H9 (cell line): Measurements from ENCODE around the gene PLAAT3. TPM values are rescaled to one million over a fixed set of nuclear protein-coding genes. Genes with fewer than 3 reads are reported as not detected.
A peak's percentile ranks its signal among the peaks of the same experiment; 100 is the strongest.

Experiments used
- DNase-seq: peaks from one replicate; pipeline ENCODE4 v3.0.0-alpha.2; 2017
- H2AFZ ChIP-seq: one replicate; pipeline ENCODE4 v1.6.1; 2013; ENCODE audit warnings: mild to moderate bottlenecking, low read length, control low read depth, moderate library complexity
- H2AK5ac ChIP-seq: 2 replicates; pipeline ENCODE4 v1.6.1; 2013; ENCODE audit warnings: low read length, control low read depth, mixed read lengths; ENCODE audit not compliant: insufficient read length
- H2BK120ac ChIP-seq: one replicate; pipeline ENCODE4 v1.6.1; 2013; ENCODE audit warnings: low read depth, mild to moderate bottlenecking, low read length, control low read depth, inconsistent platforms; ENCODE audit not compliant: poor library complexity, severe bottlenecking
- H2BK12ac ChIP-seq: 2 replicates; pipeline ENCODE4 v1.6.1; 2013; ENCODE audit warnings: low read length, control low read depth, mixed read lengths, low read depth; ENCODE audit not compliant: insufficient read length
- H2BK15ac ChIP-seq: 2 replicates; pipeline ENCODE4 v1.6.1; 2013; ENCODE audit warnings: low read depth, low read length, control low read depth
- H2BK20ac ChIP-seq: one replicate; pipeline ENCODE4 v1.6.1; 2013; ENCODE audit warnings: low read depth, mild to moderate bottlenecking, low read length, control low read depth, inconsistent platforms; ENCODE audit not compliant: poor library complexity, severe bottlenecking
- H2BK5ac ChIP-seq: 2 replicates; pipeline ENCODE4 v1.6.1; 2013; ENCODE audit warnings: low read length, control low read depth, mixed read lengths; ENCODE audit not compliant: insufficient read length
- H3K14ac ChIP-seq: 2 replicates; pipeline ENCODE4 v1.6.1; 2013; ENCODE audit warnings: low read length, control low read depth; ENCODE audit not compliant: insufficient read depth
- H3K18ac ChIP-seq: 2 replicates; pipeline ENCODE4 v1.6.1; 2013; ENCODE audit warnings: low read depth, mild to moderate bottlenecking, mixed read lengths, low read length, control low read depth; ENCODE audit not compliant: insufficient read length
- H3K23ac ChIP-seq: 2 replicates; pipeline ENCODE4 v1.6.1; 2013; ENCODE audit warnings: low read length, control low read depth, mixed read lengths, low read depth; ENCODE audit not compliant: insufficient read length
- H3K23me2 ChIP-seq: 2 replicates; pipeline ENCODE4 v1.6.1; 2013; ENCODE audit warnings: low read depth, mild to moderate bottlenecking, mixed read lengths, low read length, control low read depth; ENCODE audit not compliant: insufficient read length, poor library complexity, severe bottlenecking
- H3K27ac ChIP-seq: 2 replicates; pipeline ENCODE4 v1.5.1; 2013; ENCODE audit warnings: low read length, control low read depth, mixed read lengths, low read depth; ENCODE audit not compliant: insufficient read length
- H3K27me3 ChIP-seq: 2 replicates; pipeline ENCODE4 v1.6.1; 2013; ENCODE audit warnings: low read length, control low read depth, inconsistent platforms; ENCODE audit not compliant: insufficient read depth
- H3K4ac ChIP-seq: 2 replicates; pipeline ENCODE4 v1.6.1; 2013; ENCODE audit warnings: low read depth, mild to moderate bottlenecking, control low read depth, inconsistent platforms, low read length, moderate library complexity
- H3K4me1 ChIP-seq: 2 replicates; pipeline ENCODE4 v1.6.1; 2013; ENCODE audit warnings: low read length, control low read depth, inconsistent platforms; ENCODE audit not compliant: insufficient read depth
- H3K4me2 ChIP-seq: 2 replicates; pipeline ENCODE4 v1.6.1; 2013; ENCODE audit warnings: low read length, control low read depth, mixed read lengths; ENCODE audit not compliant: insufficient read length, insufficient read depth
- H3K56ac ChIP-seq: 2 replicates; pipeline ENCODE4 v1.6.1; 2013; ENCODE audit warnings: low read depth, mild to moderate bottlenecking, mixed read lengths, low read length, control low read depth; ENCODE audit not compliant: insufficient read length
- H3K79me1 ChIP-seq: 2 replicates; pipeline ENCODE4 v1.6.1; 2013; ENCODE audit warnings: low read depth, mild to moderate bottlenecking, moderate library complexity, low read length, control low read depth, inconsistent platforms; ENCODE audit not compliant: insufficient read depth, poor library complexity, severe bottlenecking
- H3K79me2 ChIP-seq: 2 replicates; pipeline ENCODE4 v1.6.1; 2013; ENCODE audit warnings: low read length, control low read depth, inconsistent platforms; ENCODE audit not compliant: insufficient read depth
- H3K9ac ChIP-seq: 2 replicates; pipeline ENCODE4 v1.6.1; 2013; ENCODE audit warnings: low read length, control low read depth, mixed read lengths; ENCODE audit not compliant: insufficient read length; ENCODE audit errors: extremely low read depth
- H3K9me3 ChIP-seq: one replicate; pipeline ENCODE4 v1.6.1; 2013; ENCODE audit warnings: low read depth, low read length, inconsistent platforms; ENCODE audit not compliant: control insufficient read depth
- H3T11ph ChIP-seq: one replicate; pipeline ENCODE4 v1.6.1; 2013; ENCODE audit warnings: mild to moderate bottlenecking, low read length, control low read depth, inconsistent platforms
- H4K20me1 ChIP-seq: one replicate; pipeline ENCODE4 v1.6.1; 2013; ENCODE audit not compliant: control insufficient read depth, insufficient read length, insufficient read depth
- H4K5ac ChIP-seq: 2 replicates; pipeline ENCODE4 v1.6.1; 2013; ENCODE audit warnings: low read depth, mild to moderate bottlenecking, mixed read lengths, low read length, control low read depth; ENCODE audit not compliant: insufficient read length
- H4K8ac ChIP-seq: replicated peaks from 2 replicates; pipeline ENCODE4 v1.6.1; 2013; ENCODE audit warnings: low read length, control low read depth, mixed read lengths, low read depth; ENCODE audit not compliant: insufficient read length
- H4K91ac ChIP-seq: 2 replicates; pipeline ENCODE4 v1.6.1; 2013; ENCODE audit warnings: low read depth, mild to moderate bottlenecking, moderate library complexity, mixed read lengths, low read length, control low read depth; ENCODE audit not compliant: insufficient read length
- H3K27ac Mint-ChIP-seq, 3 experiments: 2 replicates in 2 of 3; 3 replicates in 1 of 3; pipeline ENCODE4 v1.8.0; 2020 to 2021; ENCODE audit warnings: mixed read lengths in 3 of 3, mild to moderate bottlenecking in 1 of 3, moderate library complexity in 1 of 3
- H3K27me3 Mint-ChIP-seq: 2 replicates; pipeline ENCODE4 v1.8.0; 2021; ENCODE audit warnings: low read depth, mild to moderate bottlenecking, moderate library complexity, mixed read lengths
- H3K36me3 Mint-ChIP-seq, 3 experiments: 2 replicates in 2 of 3; 3 replicates in 1 of 3; pipeline ENCODE4 v1.8.0; 2020 to 2021; ENCODE audit warnings: low read depth in 3 of 3, mixed read lengths in 3 of 3; ENCODE audit not compliant: insufficient read depth in 1 of 3
- H3K4me1 Mint-ChIP-seq, 2 experiments: 2 replicates each; pipeline ENCODE4 v1.8.0; 2020; ENCODE audit warnings: mixed read lengths in 2 of 2
- H3K4me3 Mint-ChIP-seq, 2 experiments: 2 replicates in 1 of 2; 3 replicates in 1 of 2; pipeline ENCODE4 v1.8.0; 2020 to 2021; ENCODE audit warnings: mild to moderate bottlenecking in 2 of 2, mixed read lengths in 2 of 2, moderate library complexity in 1 of 2
- H3K9me3 Mint-ChIP-seq, 2 experiments: 2 replicates in 1 of 2; 3 replicates in 1 of 2; pipeline ENCODE4 v1.8.0; 2020; ENCODE audit warnings: mild to moderate bottlenecking in 2 of 2, mixed read lengths in 2 of 2, moderate library complexity in 1 of 2
- WGBS: extraction: QIAGEN DNeasy Blood & Tissue Kit; methylation state at CpG from one replicate; pipeline ENCODE4 v1.1.7; 2013; ENCODE audit warnings: missing lambda C conversion rate, low lambda C conversion rate, mixed read lengths; ENCODE audit not compliant: insufficient read length; ENCODE audit errors: extremely low coverage; 5-methylcytosine and 5-hydroxymethylcytosine counted together
- long read RNA-seq: library from polyadenylated mRNA; unstranded; transcript quantifications from one replicate; pipeline ENCODE4 v2.0.0, GENCODE V29; 2020
- total RNA-seq: library from RNA; stranded (reverse); gene quantifications from 2 replicates; pipeline ENCODE4 v1.2.1, GENCODE V29; 2021
- TF ChIP-seq, protein P1 (sequence below): fragments of 200-600 bp; sonication (generic); conservative IDR thresholded peaks from 3 replicates; pipeline ENCODE4 v1.8.0; 2021; ENCODE audit warnings: antibody characterized with exemption, mild to moderate bottlenecking

Gene PLAAT3
- 188 and 198 TPM in 2 replicates for total RNA-seq
- long read RNA-seq, transcript PLA2G16-203 (5 exons, 1,099 nt) = minor isoform, 104 of 441 reads
- long read RNA-seq, transcript PLA2G16-201 (4 exons, 2,594 nt) = major isoform, 307 of 441 reads
- long read RNA-seq, transcript PLA2G16-202 (4 exons, 678 nt) = minor isoform, 6 of 441 reads
- long read RNA-seq, partial matches to known transcripts = 4 of 441 reads
- long read RNA-seq, other reads (novel, unspliced or antisense) = 20 of 441 reads

DNA sequence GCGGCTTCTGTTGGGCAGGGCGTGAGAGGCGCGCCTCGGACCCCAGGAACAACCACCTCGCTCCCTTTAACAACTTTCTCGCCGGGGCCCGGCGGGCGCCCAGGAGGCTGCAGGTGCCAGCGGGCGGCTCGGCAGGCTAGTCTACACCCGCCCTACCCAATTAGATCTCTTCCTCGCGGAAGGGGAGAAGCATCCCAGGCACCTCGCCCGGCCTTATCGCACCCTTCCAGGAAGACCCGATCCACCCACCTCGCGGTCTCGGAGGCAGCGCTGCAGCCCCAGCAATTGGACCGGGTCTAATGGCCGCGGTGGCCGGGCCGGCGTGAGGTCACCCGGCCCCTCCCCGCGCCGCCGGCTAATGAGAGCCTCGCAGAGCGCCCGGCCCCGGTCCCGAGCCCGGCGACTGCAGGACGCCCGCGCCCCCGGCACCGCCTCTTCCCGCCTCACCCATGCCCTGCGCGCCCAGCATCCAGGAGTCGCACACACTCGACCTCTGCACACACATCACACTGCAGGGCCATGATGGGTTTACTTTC, at the start of gene PLAAT3:
Gene PLAAT3, minus strand, starts transcription at position 298 of the 536 bp plus-strand sequence. CDS start 419 bp downstream, outside the sequence.
- no peak within 1 kb of the TSS for H2BK5ac ChIP-seq
- H3K79me2 ChIP-seq = peaks cover 11% of the 10 kb centered on the region; the same call in 1 of the 2 replicates
- Mint-ChIP-seq H3K27me3 (no peaks in the 10 kb centered on the region), H3K4me3 (peak within 1 kb of the TSS; percentile 84 to 85), H3K4me1 (peaks cover 32 to 39% of the 10 kb centered on the region in 2 experiments), H3K36me3 (peaks cover 0 to 6% (median 0%) of the 10 kb centered on the region in 3 experiments; a peak in 3 of 7 replicates), H3K9me3 (no peaks in the 10 kb centered on the region), H3K27ac (peak within 1 kb of the TSS in 2 of 3 experiments; percentile 18 to 93; a peak in 3 of 7 replicates)
- no peak within 1 kb of the TSS for H3K23ac ChIP-seq
- TF ChIP-seq, protein P1, sequence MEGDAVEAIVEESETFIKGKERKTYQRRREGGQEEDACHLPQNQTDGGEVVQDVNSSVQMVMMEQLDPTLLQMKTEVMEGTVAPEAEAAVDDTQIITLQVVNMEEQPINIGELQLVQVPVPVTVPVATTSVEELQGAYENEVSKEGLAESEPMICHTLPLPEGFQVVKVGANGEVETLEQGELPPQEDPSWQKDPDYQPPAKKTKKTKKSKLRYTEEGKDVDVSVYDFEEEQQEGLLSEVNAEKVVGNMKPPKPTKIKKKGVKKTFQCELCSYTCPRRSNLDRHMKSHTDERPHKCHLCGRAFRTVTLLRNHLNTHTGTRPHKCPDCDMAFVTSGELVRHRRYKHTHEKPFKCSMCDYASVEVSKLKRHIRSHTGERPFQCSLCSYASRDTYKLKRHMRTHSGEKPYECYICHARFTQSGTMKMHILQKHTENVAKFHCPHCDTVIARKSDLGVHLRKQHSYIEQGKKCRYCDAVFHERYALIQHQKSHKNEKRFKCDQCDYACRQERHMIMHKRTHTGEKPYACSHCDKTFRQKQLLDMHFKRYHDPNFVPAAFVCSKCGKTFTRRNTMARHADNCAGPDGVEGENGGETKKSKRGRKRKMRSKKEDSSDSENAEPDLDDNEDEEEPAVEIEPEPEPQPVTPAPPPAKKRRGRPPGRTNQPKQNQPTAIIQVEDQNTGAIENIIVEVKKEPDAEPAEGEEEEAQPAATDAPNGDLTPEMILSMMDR = no peak
- peak within 1 kb of the TSS; percentile 37 for H3K14ac ChIP-seq
- H3K4me2 ChIP-seq = peak within 1 kb of the TSS; percentile 71
- no peak within 1 kb of the TSS for H2AK5ac ChIP-seq
- H3K9me3 ChIP-seq = no peaks in the 10 kb centered on the region
- no peak within 1 kb of the TSS for H2AFZ ChIP-seq
- no peak within 1 kb of the TSS for H3T11ph ChIP-seq
- H3K4ac ChIP-seq = no peak within 1 kb of the TSS
- H3K18ac ChIP-seq = peak within 1 kb of the TSS; percentile 87
- H2BK20ac ChIP-seq = no peak within 1 kb of the TSS
- H3K4me1 ChIP-seq = peaks cover 8% of the 10 kb centered on the region; the same call in 1 of the 2 replicates
- H3K27ac ChIP-seq = no peak within 1 kb of the TSS
- no peaks in the 10 kb centered on the region for H3K27me3 ChIP-seq
- no peaks in the 10 kb centered on the region for H3K79me1 ChIP-seq
- no peak within 1 kb of the TSS for H4K8ac ChIP-seq
- H3K56ac ChIP-seq = no peak within 1 kb of the TSS
- no peaks in the 10 kb centered on the region for H4K20me1 ChIP-seq
- no peak within 1 kb of the TSS for H2BK120ac ChIP-seq
- H2BK12ac ChIP-seq = no peak within 1 kb of the TSS
- peak within 1 kb of the TSS; percentile 45 for H3K9ac ChIP-seq
- no CpG with 5 or more reads among the region's 53 CpGs for WGBS
- no peak within 1 kb of the TSS for H4K5ac ChIP-seq
- peaks cover 17% of the 10 kb centered on the region for H3K23me2 ChIP-seq
- DNase-seq = peak; percentile 86
- H4K91ac ChIP-seq = no peak within 1 kb of the TSS
- H2BK15ac ChIP-seq = no peak within 1 kb of the TSS
